Sciatic nerve (tissue), 2 donors: Measurements from ENCODE around the gene TXLNG. TPM values are rescaled to one million over a fixed set of nuclear protein-coding genes. Genes with fewer than 3 reads are reported as not detected.
A peak's percentile ranks its signal among the peaks of the same experiment; 100 is the strongest.
"Not testable (repeated sequence)": the region's sequence is repeated elsewhere in the genome, so short reads cannot be mapped to it uniquely, and the experiment has no call there.

Experiments used
- ATAC-seq: fragments of 200-7000 bp; cut with Tn5 transposase; one replicate; pipeline ENCODE4 v1.9.1; 2020; ENCODE audit warnings: mild to moderate bottlenecking, moderate library complexity
- DNase-seq: peaks from one replicate; pipeline ENCODE4 v3.0.0-alpha.2; 2020; ENCODE audit warnings: low spot score
- intact Hi-C: fragments of 100-400 bp; cut with DNase I; formaldehyde crosslinking; loops from one replicate; pipeline ENCODE4 v1.14.2; 2022
- total RNA-seq: library from RNA; stranded (reverse); fragmentation: NEBNext Ultra II Directional; extraction: Animal tissue kit (Norgen Biotek cat#: 25700); gene quantifications from one replicate; pipeline ENCODE4 v1.2.1, GENCODE V29; 2021
- donor health status: DM: no; HTN: no; CAD: no.
- donor health status: DM: no; HTN: no; CAD: no.

The TXLNG gene
- total RNA-seq, result 17.3 TPM

GRCh38 chrX:16786139-16786790, at the start of gene TXLNG:
TSS of gene TXLNG (plus strand) at chrX:16786466. CDS start at chrX:16786488, 22 bp downstream.
- DNase-seq, result peak; percentile 99
- intact Hi-C loops, result no loop called here
- ATAC-seq, result peak; percentile 99

- intact Hi-C loops, result no loop called here
- no peak for DNase-seq
- no peak for ATAC-seq
These were observed 49.2 kb upstream of the TXLNG start for GRCh38 chrX:16737024-16737423.

- DNase-seq, result no peak
- ATAC-seq, result no peak
- intact Hi-C loops, result no loop called here
These were observed 46.7 kb upstream of the TXLNG start for GRCh38 chrX:16739574-16739973.

- no peak for DNase-seq
- no peak for ATAC-seq
- intact Hi-C loops, result no loop called here
These were observed 42.5 kb upstream of the TXLNG start for GRCh38 chrX:16743604-16744325.

- intact Hi-C loops, result no loop called here
- DNase-seq, result no peak
- ATAC-seq, result no peak
These were observed 41.2 kb upstream of the TXLNG start for GRCh38 chrX:16745102-16745501.

GRCh38 chrX:16745659-16746058, 40.6 kb upstream of the TXLNG start:
- DNase-seq (no peak), ATAC-seq (no peak)
- intact Hi-C loops, result no loop called here

- ATAC-seq, result no peak
These were observed 37.8 kb upstream of the TXLNG start for GRCh38 chrX:16748425-16748824.

GRCh38 chrX:16750136-16750535, 36.1 kb upstream of the TXLNG start:
- intact Hi-C loops, result no loop called here
- no peak for ATAC-seq
- DNase-seq, result no peak

More at GRCh38 chrX:16748425-16748824, 37.8 kb upstream of the TXLNG start:
- intact Hi-C loops, result no loop called here
- no peak for DNase-seq

GRCh38 chrX:16754019-16754418, 32.2 kb upstream of the TXLNG start:
- intact Hi-C loops, result no loop called here
- ATAC-seq (no peak), DNase-seq (no peak)

- DNase-seq (no peak), ATAC-seq (no peak)
- intact Hi-C loops, result no loop called here
These were observed 29.5 kb upstream of the TXLNG start for GRCh38 chrX:16756724-16757123.

- intact Hi-C loops, DNase-seq, ATAC-seq: not testable (repeated sequence)
These were observed 24.8 kb upstream of the TXLNG start for GRCh38 chrX:16761500-16761899.

- ATAC-seq, result no peak
- intact Hi-C loops, result no loop called here
These were observed 23.7 kb upstream of the TXLNG start for GRCh38 chrX:16762579-16762978.

GRCh38 chrX:16765594-16765993, 20.7 kb upstream of the TXLNG start:
- no peak for ATAC-seq
- intact Hi-C loops, result no loop called here
- DNase-seq, result no peak

More at GRCh38 chrX:16762579-16762978, 23.7 kb upstream of the TXLNG start:
- DNase-seq, result no peak

- no peak for DNase-seq
- no peak for ATAC-seq
- intact Hi-C loops, result no loop called here
These were observed 15.2 kb upstream of the TXLNG start for GRCh38 chrX:16770970-16771482.

- no peak for DNase-seq
- intact Hi-C loops, result no loop called here
- no peak for ATAC-seq
These were observed 14.5 kb upstream of the TXLNG start for GRCh38 chrX:16771483-16772398.

- DNase-seq (no peak), ATAC-seq (no peak)
- intact Hi-C loops, result no loop called here
These were observed 13.8 kb upstream of the TXLNG start for GRCh38 chrX:16772460-16772859.

GRCh38 chrX:16774746-16775145, 11.5 kb upstream of the TXLNG start:
- intact Hi-C loops, result no loop called here
- no peak for ATAC-seq
- DNase-seq, result no peak

GRCh38 chrX:16778545-16778944, 7.7 kb upstream of the TXLNG start:
- intact Hi-C loops, result no loop called here
- no peak for DNase-seq
- peak; percentile 62 for ATAC-seq

GRCh38 chrX:16778993-16779392, 7.3 kb upstream of the TXLNG start:
- ATAC-seq (peak; percentile 22), DNase-seq (no peak)
- intact Hi-C loops, result no loop called here
